OCI-LY7 (cell line): ENCODE data around the gene RAB3GAP2. TPM values are rescaled to one million over a fixed set of nuclear protein-coding genes. Genes with fewer than 3 reads are reported as not detected.

ENCODE experiments used
- BruUV-seq: library from RNA; stranded (reverse); fragments of 400-500 nt; replicated peaks from 2 replicates; lab custom pipeline; 2021; lab: Mats Ljungman, UMichigan
- CTCF ChIA-PET: fragments of 300-600 bp; sonication (Branson Sonifier 250); formaldehyde crosslinking; loops from one replicate; lab custom pipeline; 2022; ENCODE audit warnings: antibody characterized with exemption; ENCODE audit not compliant: unreplicated experiment; lab: Charles Lee
- POLR2A ChIA-PET: fragments of 300-600 bp; sonication (Branson Sonifier 250); formaldehyde crosslinking; loops from one replicate; lab custom pipeline; 2022; ENCODE audit warnings: antibody characterized with exemption; lab: Charles Lee
- DNase-seq: peaks from one replicate; pipeline ENCODE4 v3.0.0-alpha.2; 2015; ENCODE audit warnings: low spot score
- H2AFZ ChIP-seq: fragments of 200-600 bp; sonication (generic), shearing (Covaris generic); 2 replicates; pipeline ENCODE4 v1.6.1; 2014; ENCODE audit warnings: mild to moderate bottlenecking, antibody characterized with exemption, low read length, moderate library complexity
- H3K27ac ChIP-seq: fragments of 200-600 bp; sonication (generic); 2 replicates; pipeline ENCODE4 v1.5.1; 2014; ENCODE audit warnings: mixed run types, low read depth, mild to moderate bottlenecking, moderate library complexity, low read length, inconsistent platforms; ENCODE audit not compliant: poor library complexity, severe bottlenecking
- H3K36me3 ChIP-seq: fragments of 200-600 bp; sonication (generic); 2 replicates; pipeline ENCODE4 v1.6.1; 2014; ENCODE audit warnings: mild to moderate bottlenecking, antibody characterized with exemption, low read length, moderate library complexity, mixed read lengths; ENCODE audit not compliant: insufficient read depth
- H3K4me1 ChIP-seq: fragments of 200-600 bp; sonication (generic); 2 replicates; pipeline ENCODE4 v1.5.1; 2014; ENCODE audit warnings: mild to moderate bottlenecking, low read length; ENCODE audit not compliant: insufficient read depth, poor library complexity, severe bottlenecking
- H3K4me2 ChIP-seq: fragments of 200-600 bp; sonication (generic); 2 replicates; pipeline ENCODE4 v1.6.1; 2014; ENCODE audit warnings: mild to moderate bottlenecking, low read length
- H3K4me3 ChIP-seq: fragments of 200-600 bp; sonication (generic); 2 replicates; pipeline ENCODE4 v1.5.1; 2014; ENCODE audit warnings: mild to moderate bottlenecking, low read depth, low read length; ENCODE audit not compliant: poor library complexity, severe bottlenecking
- H3K79me2 ChIP-seq: fragments of 200-600 bp; sonication (generic); 2 replicates; pipeline ENCODE4 v1.6.1; 2016; ENCODE audit warnings: low read depth, mild to moderate bottlenecking, low read length, moderate library complexity, mixed read lengths; ENCODE audit not compliant: insufficient read depth
- H3K9me2 ChIP-seq: fragments of 200-600 bp; sonication (generic); 2 replicates; pipeline ENCODE4 v1.6.1; 2016; ENCODE audit warnings: mild to moderate bottlenecking, low read length, mixed read lengths; ENCODE audit not compliant: insufficient read depth
- H3K9me3 ChIP-seq: fragments of 200-600 bp; sonication (generic); 2 replicates; pipeline ENCODE4 v1.6.1; 2014; ENCODE audit warnings: mild to moderate bottlenecking, mixed run types, low read length, mixed read lengths
- H4K20me1 ChIP-seq: fragments of 200-600 bp; sonication (generic); 2 replicates; pipeline ENCODE4 v1.6.1; 2014; ENCODE audit warnings: mild to moderate bottlenecking, antibody characterized with exemption, low read length, moderate library complexity, mixed read lengths; ENCODE audit not compliant: insufficient read depth
- EZH2phosphoT487 ChIP-seq: fragments of 200-600 bp; sonication (generic); IDR thresholded peaks from 2 replicates; pipeline ENCODE4 v1.6.1; 2018; ENCODE audit warnings: low read depth, borderline replicate concordance, mild to moderate bottlenecking, mixed run types, antibody characterized with exemption, low read length, moderate library complexity, mixed read lengths
- intact Hi-C: fragments of 100-400 bp; cut with micrococcal nuclease; formaldehyde crosslinking; loops from one replicate; pipeline ENCODE4 v1.10.0; 2022; ENCODE audit not compliant: unreplicated experiment
- total RNA-seq, 2 experiments: library from RNA; depleted of rRNA in 1 of 2; stranded (reverse); fragments of >200 nt in 1 of 2; shearing (Covaris generic) in 1 of 2; gene quantifications; 2 replicates each; pipeline ENCODE4 v1.2.3, GENCODE V29; 2014 to 2022
- TF ChIP-seq, protein P1 (sequence below): fragments of 200-600 bp; sonication (generic); conservative IDR thresholded peaks from 2 replicates; pipeline ENCODE4 v1.5.1; 2014; ENCODE audit warnings: mild to moderate bottlenecking, antibody characterized with exemption, low read length, moderate library complexity, mixed read lengths

Gene RAB3GAP2
- total RNA-seq, 2 experiments from 2014 or later, result 16.9 to 41.1 TPM

DNA sequence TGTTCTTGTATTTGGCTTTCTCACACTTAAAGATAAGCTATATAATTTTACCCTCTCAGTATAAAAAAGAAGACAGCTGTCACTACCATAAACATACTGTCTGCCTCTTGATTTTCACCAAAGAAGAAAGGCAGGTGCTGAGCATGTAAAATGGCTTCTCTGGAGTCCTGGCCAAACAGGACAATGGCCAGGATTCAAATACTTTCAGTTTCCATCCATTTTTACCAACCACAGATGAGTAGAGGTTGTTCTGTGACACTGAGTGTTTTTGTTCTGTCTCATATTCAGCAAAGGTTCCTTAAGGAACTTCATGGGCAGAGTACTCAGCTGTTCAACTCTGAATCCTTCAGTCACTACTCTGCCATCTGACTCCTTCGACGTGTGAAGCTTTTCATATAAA lies 29.4 kb upstream of the RAB3GAP2 start:
- ChIA-PET POLR2A (interaction anchor here (0.6 kb wide), 3 partner anchors 19 to 1010 kb away, joined by 3 read pairs; no protein-coding TSS in a partner anchor), CTCF (no interaction called here)
- no peak overlapping the region for H3K4me2 ChIP-seq
- no peak overlapping the region for H3K27ac ChIP-seq
- no peak overlapping the region for H3K4me3 ChIP-seq
- H2AFZ ChIP-seq, result no peak overlapping the region
- TF ChIP-seq, protein P1, sequence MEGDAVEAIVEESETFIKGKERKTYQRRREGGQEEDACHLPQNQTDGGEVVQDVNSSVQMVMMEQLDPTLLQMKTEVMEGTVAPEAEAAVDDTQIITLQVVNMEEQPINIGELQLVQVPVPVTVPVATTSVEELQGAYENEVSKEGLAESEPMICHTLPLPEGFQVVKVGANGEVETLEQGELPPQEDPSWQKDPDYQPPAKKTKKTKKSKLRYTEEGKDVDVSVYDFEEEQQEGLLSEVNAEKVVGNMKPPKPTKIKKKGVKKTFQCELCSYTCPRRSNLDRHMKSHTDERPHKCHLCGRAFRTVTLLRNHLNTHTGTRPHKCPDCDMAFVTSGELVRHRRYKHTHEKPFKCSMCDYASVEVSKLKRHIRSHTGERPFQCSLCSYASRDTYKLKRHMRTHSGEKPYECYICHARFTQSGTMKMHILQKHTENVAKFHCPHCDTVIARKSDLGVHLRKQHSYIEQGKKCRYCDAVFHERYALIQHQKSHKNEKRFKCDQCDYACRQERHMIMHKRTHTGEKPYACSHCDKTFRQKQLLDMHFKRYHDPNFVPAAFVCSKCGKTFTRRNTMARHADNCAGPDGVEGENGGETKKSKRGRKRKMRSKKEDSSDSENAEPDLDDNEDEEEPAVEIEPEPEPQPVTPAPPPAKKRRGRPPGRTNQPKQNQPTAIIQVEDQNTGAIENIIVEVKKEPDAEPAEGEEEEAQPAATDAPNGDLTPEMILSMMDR, result no peak
- TF ChIP-seq EZH2phosphoT487, result no peak
- BruUV-seq, result no TSS peak
- intact Hi-C loops, result no loop called here
- no peak for DNase-seq
- H3K79me2 ChIP-seq, result no peaks in the 10 kb centered on the region
- H4K20me1 ChIP-seq, result no peaks in the 10 kb centered on the region
- no peaks in the 10 kb centered on the region for H3K36me3 ChIP-seq
- no peaks in the 10 kb centered on the region for H3K9me3 ChIP-seq
- H3K4me1 ChIP-seq, result no peaks in the 10 kb centered on the region
- no peaks in the 10 kb centered on the region for H3K9me2 ChIP-seq

DNA sequence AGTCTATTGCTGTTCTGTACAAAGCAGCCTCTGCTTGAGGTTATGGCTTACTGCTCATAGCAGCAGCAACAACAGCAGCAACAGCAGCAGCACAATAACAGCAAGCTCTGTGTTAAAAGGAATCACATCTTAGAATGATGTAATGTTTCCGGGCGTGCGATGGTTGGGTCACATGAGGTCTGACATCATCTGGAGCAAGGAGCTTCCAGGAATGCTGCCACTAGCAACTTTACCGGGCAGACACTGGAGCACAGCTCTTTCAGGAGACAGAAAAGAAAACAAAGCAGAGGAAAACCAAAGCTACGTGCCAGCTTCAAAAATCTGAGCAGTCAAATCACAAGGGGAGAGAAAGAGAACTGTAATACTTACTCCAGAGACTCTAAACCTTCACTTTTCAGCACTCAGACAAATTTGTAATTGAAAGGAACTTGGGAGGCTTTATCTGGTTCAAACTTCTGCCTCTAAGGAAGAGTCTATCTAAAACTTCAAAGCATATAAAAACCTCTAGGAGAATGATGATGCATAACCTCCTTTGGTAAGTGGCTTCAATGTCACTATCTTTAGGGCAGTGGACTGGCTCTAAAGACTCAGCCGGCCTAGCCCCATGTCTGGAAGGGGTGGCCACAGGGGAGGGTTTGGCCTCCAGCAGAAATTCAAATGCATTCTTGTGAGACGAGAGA lies 28.3 kb upstream of the RAB3GAP2 start:
- ChIA-PET POLR2A (no interaction called here), CTCF (no interaction called here)
- no peak for DNase-seq
- Histone ChIP-seq H3K4me2 (no peak overlapping the region), H3K4me1 (no peaks in the 10 kb centered on the region), H3K9me2 (no peaks in the 10 kb centered on the region), H3K9me3 (no peaks in the 10 kb centered on the region), H3K79me2 (no peaks in the 10 kb centered on the region), H2AFZ (no peak overlapping the region), H3K36me3 (no peaks in the 10 kb centered on the region), H3K4me3 (no peak overlapping the region), H3K27ac (no peak overlapping the region), H4K20me1 (no peaks in the 10 kb centered on the region)
- intact Hi-C loops, result no loop called here
- TF ChIP-seq, protein P1, result no peak
- TF ChIP-seq EZH2phosphoT487, result no peak
- no TSS peak for BruUV-seq

- POLR2A ChIA-PET, result no interaction called here
- Histone ChIP-seq H3K79me2 (no peaks in the 10 kb centered on the region), H2AFZ (no peak overlapping the region), H3K9me3 (no peaks in the 10 kb centered on the region), H3K4me2 (no peak overlapping the region), H4K20me1 (no peaks in the 10 kb centered on the region), H3K9me2 (no peaks in the 10 kb centered on the region), H3K36me3 (no peaks in the 10 kb centered on the region), H3K4me3 (no peak overlapping the region), H3K4me1 (no peaks in the 10 kb centered on the region), H3K27ac (no peak overlapping the region)
- no peak for DNase-seq
- BruUV-seq, result no TSS peak
- intact Hi-C loops, result no loop called here
- TF ChIP-seq, protein P1, result no peak
- no peak for TF ChIP-seq EZH2phosphoT487
- CTCF ChIA-PET, result no interaction called here
Measured at GRCh38 chr1:220299337-220299736, 27.1 kb upstream of the RAB3GAP2 start.
